K562 (cell line): ENCODE results near the gene RFPL1.
A peak's percentile ranks its signal among the peaks of the same experiment; 100 is the strongest.

Experiments
- ADNP ChIP-seq: fragments of 200-800 bp; sonication (Bioruptor generic); IDR thresholded peaks from 2 replicates; pipeline ENCODE4 v1.6.1; 2016; ENCODE audit warnings: missing genetic modification characterization, missing compliant biosample characterization
- BHLHE40 ChIP-seq: IDR thresholded peaks from 2 replicates; pipeline ENCODE4 v1.6.1; 2011; ENCODE audit warnings: low read length, improper control_type of control experiment
- CTCF ChIP-seq, 3 experiments: IDR thresholded peaks in 2 of 3; conservative IDR thresholded peaks in 1 of 3; 2 replicates each; pipeline ENCODE4 v1.5.1; 2011 to 2012; ENCODE audit warnings: low read length in 3 of 3, mild to moderate bottlenecking in 3 of 3, control low read depth in 2 of 3, improper control_type of control experiment in 1 of 3, inconsistent platforms in 1 of 3, low read depth in 1 of 3, mixed read lengths in 1 of 3, moderate library complexity in 1 of 3; ENCODE audit not compliant: insufficient read depth in 2 of 3
- LARP7 ChIP-seq: fragments of 450-650 bp; IDR thresholded peaks from 2 replicates; pipeline ENCODE4 v1.6.1; 2016
- NBN ChIP-seq: fragments of 450-650 bp; IDR thresholded peaks from 2 replicates; pipeline ENCODE4 v1.6.1; 2016; ENCODE audit warnings: low read depth, mild to moderate bottlenecking
- PRMT5 ChIP-seq: sonication (generic); formaldehyde crosslinking; IDR thresholded peaks from 2 replicates; pipeline ENCODE4 v1.5.0; 2020; ENCODE audit warnings: missing genetic modification reagents
- RNF219 ChIP-seq: fragments of 250-450 bp; sonication (Bioruptor Pico); IDR thresholded peaks from 2 replicates; pipeline ENCODE4 v1.5.0; 2022; ENCODE audit warnings: mild to moderate bottlenecking
- SMAD4 ChIP-seq: fragments of 250-450 bp; sonication (Bioruptor Pico); conservative IDR thresholded peaks from 2 replicates; pipeline ENCODE4 v1.8.0; 2021; ENCODE audit warnings: inconsistent platforms, mild to moderate bottlenecking, moderate library complexity
- TEAD2 ChIP-seq: fragments of 450-650 bp; IDR thresholded peaks from 2 replicates; pipeline ENCODE4 v1.6.1; 2016; ENCODE audit warnings: missing genetic modification characterization, control low read depth, missing compliant biosample characterization
- ZHX1 ChIP-seq: fragments of 150-350 bp; conservative IDR thresholded peaks from 2 replicates; pipeline ENCODE4 v1.6.1; 2014; ENCODE audit warnings: low read length
- ZNF398 ChIP-seq: fragments of 250-450 bp; sonication (Bioruptor Pico); IDR thresholded peaks from 2 replicates; pipeline ENCODE4 v1.8.0; 2021; ENCODE audit warnings: moderate library complexity, mild to moderate bottlenecking, inconsistent platforms
- ZNF778 ChIP-seq: fragments of 450-650 bp; formaldehyde crosslinking; IDR thresholded peaks from 2 replicates; pipeline ENCODE4 v1.4.0; 2020; ENCODE audit warnings: mild to moderate bottlenecking, moderate library complexity
- ZSCAN29 ChIP-seq: fragments of 450-650 bp; IDR thresholded peaks from 2 replicates; pipeline ENCODE4 v1.6.1; 2017

GRCh38 chr22:29480512-29481264, 42.3 kb downstream of the RFPL1 start:
- no peak for TF ChIP-seq ZNF778 (CRISPR knock-in tag)
- TF ChIP-seq NBN: no peak
- TF ChIP-seq CTCF (IDR thresholded peaks at IDR 0.05 in 2 of 3, conservative IDR thresholded peaks at IDR 0.05 in 1 of 3; ENCODE audit: insufficient read depth in 2 of 3, low read depth in 1 of 3, low read length in 3 of 3): peak; percentile 65 to 73 (median 69)
- TF ChIP-seq RNF219 (CRISPR knock-in tag): no peak
- TF ChIP-seq ZNF398: no peak
- no peak for TF ChIP-seq TEAD2 (tag)
- peak; percentile 54; the same call in 1 of the 2 replicates for TF ChIP-seq SMAD4
- TF ChIP-seq ZSCAN29: no peak
- TF ChIP-seq ADNP: no peak
- TF ChIP-seq PRMT5 (CRISPR knock-in tag): no peak
- TF ChIP-seq ZHX1: 0 out of 2 replicates have a peak, but pooled peaks have one; percentile 60
- TF ChIP-seq LARP7: no peak
- TF ChIP-seq BHLHE40: no peak; the same call in 1 of the 2 replicates
